ENCODE results near the gene FBXO36.

Gene FBXO36

GRCh38 chr2:229974266-229974665 lies 52.0 kb downstream of the FBXO36 start:
- no peak for DNase-seq

- DNase-seq: no peak
Measured at GRCh38 chr2:229980431-229981184, 58.3 kb downstream of the FBXO36 start.

- DNase-seq: no peak
Measured at GRCh38 chr2:229993236-229993635, 70.9 kb downstream of the FBXO36 start.

GRCh38 chr2:229996320-229996719 lies 74.0 kb downstream of the FBXO36 start:
- DNase-seq: no peak

- DNase-seq: no peak
Measured at GRCh38 chr2:229997565-229997964, 75.3 kb downstream of the FBXO36 start.

GRCh38 chr2:230000118-230000841 lies 78.0 kb downstream of the FBXO36 start:
- DNase-seq: no peak

- peak; percentile 54 for DNase-seq
Measured at GRCh38 chr2:230007931-230008707, 85.8 kb downstream of the FBXO36 start.

- peak; percentile 7 for DNase-seq
Measured at GRCh38 chr2:230008708-230009066, 86.4 kb downstream of the FBXO36 start.

GRCh38 chr2:230010501-230010900 lies 88.2 kb downstream of the FBXO36 start:
- no peak for DNase-seq

GRCh38 chr2:230011617-230012016 lies 89.3 kb downstream of the FBXO36 start:
- no peak for DNase-seq

- DNase-seq: no peak
Measured at GRCh38 chr2:230012267-230012884, 90.1 kb downstream of the FBXO36 start.

- no peak for DNase-seq
Measured at GRCh38 chr2:230016844-230017243, 94.5 kb downstream of the FBXO36 start.

- DNase-seq: no peak
Measured at GRCh38 chr2:230018153-230018552, 95.8 kb downstream of the FBXO36 start.

- no peak for DNase-seq
Measured at GRCh38 chr2:230019742-230020141, 97.4 kb downstream of the FBXO36 start.

GRCh38 chr2:230023313-230023712 lies 101.0 kb downstream of the FBXO36 start:
- no peak for DNase-seq

- DNase-seq: no peak
Measured at GRCh38 chr2:230042195-230042594, 119.9 kb downstream of the FBXO36 start.

GRCh38 chr2:230043025-230043424 lies 120.7 kb downstream of the FBXO36 start:
- DNase-seq: no peak

GRCh38 chr2:230043461-230043860 lies 121.2 kb downstream of the FBXO36 start:
- DNase-seq: no peak

- no peak for DNase-seq
Measured at GRCh38 chr2:230046491-230046890, 124.2 kb downstream of the FBXO36 start.

- DNase-seq: no peak
Measured at GRCh38 chr2:230048010-230048671, 125.8 kb downstream of the FBXO36 start.

GRCh38 chr2:230050136-230050535 lies 127.8 kb downstream of the FBXO36 start:
- DNase-seq: no peak

- DNase-seq: no peak
Measured at GRCh38 chr2:230052299-230052698, 130.0 kb downstream of the FBXO36 start.
